ENCODE results near the gene CLEC14A.

- TF ChIP-seq REST (IDR thresholded peaks at IDR 0.05; ENCODE audit: insufficient read depth in 1 of 2, low read depth in 2 of 2, low read length in 2 of 2) (no peak), SIN3A (IDR thresholded peaks at IDR 0.05; ENCODE audit: borderline replicate concordance, insufficient read depth, low read length) (no peak), POLR2AphosphoS5 (IDR thresholded peaks at IDR 0.05; ENCODE audit: low read depth, low read length) (no peak), TAF1 (IDR thresholded peaks at IDR 0.05; ENCODE audit: borderline replicate concordance, insufficient read depth, low read length) (no peak), FOXP2 (optimal IDR thresholded peaks at IDR 0.05; ENCODE audit: borderline replicate concordance, extremely low read depth, extremely low read length, insufficient read depth) (no peak)
These were observed 47.0 kb downstream of the CLEC14A start for GRCh38 chr14:38208618-38209562.
